NK-92 (cell line): ENCODE measurements around the gene SAMD11.
"Not testable (repeated sequence)": the region's sequence is repeated elsewhere in the genome, so short reads cannot be mapped to it uniquely, and the experiment has no call there.

Experiments
- DNase-seq: peaks from one replicate; lab custom pipeline; 2025; ENCODE audit not compliant: unreplicated experiment; lab: John Stamatoyannopoulos, UW

SAMD11 gene

GRCh38 chr1:943545-944340, 20.0 kb downstream of the SAMD11 start:
- DNase-seq, result no peak

- DNase-seq, result no peak
Observed at GRCh38 chr1:944341-945325, 20.9 kb downstream of the SAMD11 start.

- no peak for DNase-seq
Observed at GRCh38 chr1:945688-946556, 22.2 kb downstream of the SAMD11 start.

- DNase-seq, result not testable (repeated sequence)
Observed at GRCh38 chr1:946811-947210, 23.1 kb downstream of the SAMD11 start.

- DNase-seq, result no peak
Observed at GRCh38 chr1:947958-948357, 24.2 kb downstream of the SAMD11 start.

- no peak for DNase-seq
Observed at GRCh38 chr1:950268-950667, 26.5 kb downstream of the SAMD11 start.

- no peak for DNase-seq
Observed at GRCh38 chr1:950881-951280, 27.2 kb downstream of the SAMD11 start.

GRCh38 chr1:951364-951763, 27.6 kb downstream of the SAMD11 start:
- no peak for DNase-seq

- no peak for DNase-seq
Observed at GRCh38 chr1:952201-952600, 28.5 kb downstream of the SAMD11 start.

- no peak for DNase-seq
Observed at GRCh38 chr1:952603-953002, 28.9 kb downstream of the SAMD11 start.

- DNase-seq, result no peak
Observed at GRCh38 chr1:953524-954320, 30.0 kb downstream of the SAMD11 start.

GRCh38 chr1:954927-955326, 31.2 kb downstream of the SAMD11 start:
- DNase-seq, result no peak

- no peak for DNase-seq
Observed at GRCh38 chr1:955474-955873, 31.8 kb downstream of the SAMD11 start.

GRCh38 chr1:956636-957035, 32.9 kb downstream of the SAMD11 start:
- no peak for DNase-seq

GRCh38 chr1:958823-959730, 35.4 kb downstream of the SAMD11 start, which contains the start of gene NOC2L:
Gene NOC2L, minus strand, starts transcription at chr1:959256. Its CDS starts 16 bp downstream, at chr1:959240.
- DNase-seq, result peak; percentile 31

- DNase-seq, result no peak
Observed at GRCh38 chr1:959731-960362, 36.1 kb downstream of the SAMD11 start.

- DNase-seq, result no peak
Observed at GRCh38 chr1:960363-961131, 36.8 kb downstream of the SAMD11 start, which contains the start of gene KLHL17. Gene KLHL17, plus strand, starts transcription at chr1:960584. Its CDS starts 110 bp downstream, at chr1:960694.
